Subcutaneous adipose tissue (tissue), 4 donors: ENCODE measurements around the gene CXCR3. TPM values are rescaled to one million over a fixed set of nuclear protein-coding genes. Genes with fewer than 3 reads are reported as not detected.

ENCODE experiments used
- CTCF ChIP-seq: fragments of 450-650 bp; IDR thresholded peaks from one replicate; pipeline ENCODE4 v1.5.1; 2016; ENCODE audit warnings: low read depth, mild to moderate bottlenecking, control low read depth, antibody characterized with exemption, moderate library complexity
- total RNA-seq, 4 donors: library from RNA; depleted of rRNA; stranded (reverse); fragments of >200 nt; gene quantifications; one replicate each; pipeline ENCODE4 v1.1.0, GENCODE V29; 2016

The CXCR3 gene
- total RNA-seq, 4 donors from 2014 or later: not detected

GRCh38 chrX:71640002-71640401, 21.7 kb upstream of the CXCR3 start:
- no peak for TF ChIP-seq CTCF

- no peak for TF ChIP-seq CTCF
Measured at GRCh38 chrX:71638409-71638808, 20.1 kb upstream of the CXCR3 start.

GRCh38 chrX:71637848-71638247, 19.5 kb upstream of the CXCR3 start:
- TF ChIP-seq CTCF: no peak

GRCh38 chrX:71637253-71637618, 18.9 kb upstream of the CXCR3 start:
- TF ChIP-seq CTCF: no peak

GRCh38 chrX:71636438-71637252, 18.3 kb upstream of the CXCR3 start:
- TF ChIP-seq CTCF: no peak

GRCh38 chrX:71634366-71634765, 16.1 kb upstream of the CXCR3 start:
- TF ChIP-seq CTCF: no peak

GRCh38 chrX:71632923-71633657, 14.8 kb upstream of the CXCR3 start:
- TF ChIP-seq CTCF: no peak
